NCI-H510A (cell line): ENCODE measurements around the gene ZBTB42.
A peak's percentile ranks its signal among the peaks of the same experiment; 100 is the strongest.

Experiments used
- DNase-seq: peaks from one replicate; lab custom pipeline; 2025; lab: John Stamatoyannopoulos, UW

The ZBTB42 gene

DNA sequence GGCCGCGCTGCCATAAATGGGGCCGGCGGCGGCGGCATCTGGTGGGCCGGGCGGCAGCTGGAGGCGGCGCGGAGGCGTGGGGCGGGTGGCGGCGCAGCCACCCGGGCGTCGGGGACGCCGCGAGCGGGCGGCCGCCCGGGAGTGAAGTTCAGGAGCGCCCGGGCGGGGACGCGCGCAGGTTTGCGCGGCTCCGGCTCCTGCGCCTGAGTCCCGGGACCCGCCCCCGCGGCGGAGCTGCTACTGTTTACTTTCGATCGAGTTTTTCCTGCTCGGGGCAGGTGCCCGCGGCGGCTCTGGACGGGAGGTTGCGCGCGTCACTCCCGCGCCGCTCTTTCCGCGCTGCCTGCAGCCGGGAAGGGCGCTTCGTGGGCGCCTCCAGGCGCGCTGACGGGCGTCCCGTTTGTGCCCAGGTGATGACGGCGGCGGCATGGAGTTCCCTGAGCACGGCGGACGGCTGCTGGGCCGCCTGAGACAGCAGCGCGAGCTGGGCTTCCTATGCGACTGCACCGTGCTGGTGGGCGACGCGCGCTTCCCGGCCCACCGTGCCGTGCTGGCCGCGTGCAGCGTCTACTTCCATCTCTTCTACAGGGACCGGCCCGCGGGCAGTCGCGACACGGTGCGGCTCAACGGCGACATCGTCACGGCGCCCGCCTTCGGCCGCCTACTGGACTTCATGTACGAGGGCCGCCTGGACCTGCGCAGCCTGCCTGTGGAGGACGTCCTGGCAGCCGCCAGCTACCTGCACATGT lies at the start of gene ZBTB42:
Gene ZBTB42, plus strand, starts transcription at position 331 of the 749 bp plus-strand sequence. Its CDS starts 97 bp downstream, at position 428.
- peak; percentile 82 for DNase-seq

DNA sequence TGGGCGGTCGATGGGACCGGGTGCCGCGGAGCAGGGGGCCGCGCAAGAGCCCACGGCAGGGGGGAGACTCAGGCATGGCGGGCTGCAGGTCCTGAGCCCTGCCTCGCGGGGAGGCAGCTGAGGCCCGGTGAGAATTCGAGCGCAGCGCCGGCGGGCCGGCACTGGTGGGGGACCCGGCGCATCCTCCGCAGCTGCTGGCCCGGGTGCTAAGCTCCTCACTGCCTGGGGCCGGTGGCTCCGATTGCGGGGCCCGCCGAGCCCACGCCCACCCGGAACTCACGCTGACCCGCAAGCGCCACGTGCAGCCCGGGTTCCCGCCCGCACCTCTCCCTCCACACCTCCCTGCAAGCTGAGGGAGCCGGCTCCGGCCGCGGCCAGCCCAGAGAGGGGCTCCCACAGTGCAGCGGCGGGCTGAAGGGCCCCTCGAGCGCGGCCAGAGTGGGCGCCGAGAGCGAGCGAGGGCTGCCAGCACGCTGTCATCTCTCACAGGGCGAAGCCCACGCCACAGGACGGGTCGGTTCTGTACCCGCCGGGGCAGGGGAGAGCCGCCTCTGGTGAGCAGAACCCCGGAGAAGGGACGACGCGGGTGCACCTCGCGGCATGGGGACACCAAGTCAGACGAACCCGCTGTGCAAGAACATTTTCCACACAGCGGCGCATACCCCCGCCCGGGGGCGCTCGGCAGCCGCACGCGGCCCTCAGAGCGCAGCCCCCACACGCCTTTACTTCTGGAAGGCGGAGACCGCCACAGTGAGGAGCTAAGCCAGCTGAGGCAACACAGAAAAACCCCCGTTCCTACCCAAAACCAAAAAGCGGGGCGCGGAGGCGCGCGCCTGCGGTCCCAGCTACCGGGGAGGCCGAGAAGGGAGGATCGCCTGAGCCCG lies 49.1 kb upstream of the ZBTB42 start:
- DNase-seq = peak; percentile 39

DNA sequence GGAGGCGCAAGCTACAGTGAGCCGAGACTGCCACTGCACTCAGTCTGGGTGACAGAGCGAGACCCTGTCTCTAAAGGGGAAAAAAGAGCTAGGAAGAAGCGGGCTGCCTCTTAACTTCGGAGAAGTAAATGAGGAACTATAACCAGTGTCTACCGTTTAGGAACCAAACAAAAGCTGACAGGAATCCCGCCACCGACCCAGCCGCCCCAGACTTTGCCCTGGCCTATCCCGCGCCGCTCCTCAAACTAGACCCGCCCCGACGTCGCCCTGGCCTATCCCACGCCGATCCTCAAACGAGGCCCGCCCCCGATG lies 48.5 kb upstream of the ZBTB42 start:
- DNase-seq = no peak

DNA sequence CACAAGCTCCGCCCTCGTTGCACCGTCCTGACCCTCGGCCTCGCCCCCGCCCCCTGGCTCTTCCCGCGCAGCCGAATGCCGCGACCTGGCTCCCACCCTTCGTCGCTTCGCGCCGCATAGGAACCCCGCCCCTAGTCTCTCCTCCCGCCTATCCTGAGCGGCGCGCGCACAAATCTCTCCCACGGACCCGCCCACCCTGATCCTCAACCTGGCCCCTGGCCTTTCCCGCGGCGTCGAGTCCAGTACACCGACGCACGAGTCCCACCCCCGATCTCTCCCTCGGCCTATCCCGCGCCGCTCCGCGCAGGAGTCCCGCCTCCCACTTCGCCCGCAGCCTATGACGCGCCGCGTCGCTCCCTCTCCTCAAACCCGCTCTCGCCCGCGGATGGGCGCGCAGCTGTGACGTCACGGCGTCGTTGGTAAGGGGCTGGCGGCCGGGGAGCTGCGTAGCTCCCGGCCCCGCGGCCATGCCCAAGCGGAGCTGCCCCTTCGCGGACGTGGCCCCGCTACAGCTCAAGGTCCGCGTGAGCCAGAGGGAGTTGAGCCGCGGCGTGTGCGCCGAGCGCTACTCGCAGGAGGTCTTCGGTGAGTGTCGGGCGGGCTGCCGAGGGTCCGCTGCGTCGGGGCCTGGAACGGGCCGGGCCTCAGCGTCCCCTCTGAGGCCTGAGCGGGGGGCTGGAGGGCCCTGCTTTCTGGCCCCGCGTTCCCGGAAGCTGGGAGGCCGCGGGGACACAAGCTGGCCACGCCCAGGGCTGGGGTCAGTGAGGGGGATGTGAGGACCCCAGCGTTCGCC lies 48.0 kb upstream of the ZBTB42 start, which contains the start of gene SIVA1:
Gene SIVA1, plus strand, starts transcription at position 413 of the 793 bp plus-strand sequence. Its CDS starts 55 bp downstream, at position 468.
- peak; percentile 99 for DNase-seq

DNA sequence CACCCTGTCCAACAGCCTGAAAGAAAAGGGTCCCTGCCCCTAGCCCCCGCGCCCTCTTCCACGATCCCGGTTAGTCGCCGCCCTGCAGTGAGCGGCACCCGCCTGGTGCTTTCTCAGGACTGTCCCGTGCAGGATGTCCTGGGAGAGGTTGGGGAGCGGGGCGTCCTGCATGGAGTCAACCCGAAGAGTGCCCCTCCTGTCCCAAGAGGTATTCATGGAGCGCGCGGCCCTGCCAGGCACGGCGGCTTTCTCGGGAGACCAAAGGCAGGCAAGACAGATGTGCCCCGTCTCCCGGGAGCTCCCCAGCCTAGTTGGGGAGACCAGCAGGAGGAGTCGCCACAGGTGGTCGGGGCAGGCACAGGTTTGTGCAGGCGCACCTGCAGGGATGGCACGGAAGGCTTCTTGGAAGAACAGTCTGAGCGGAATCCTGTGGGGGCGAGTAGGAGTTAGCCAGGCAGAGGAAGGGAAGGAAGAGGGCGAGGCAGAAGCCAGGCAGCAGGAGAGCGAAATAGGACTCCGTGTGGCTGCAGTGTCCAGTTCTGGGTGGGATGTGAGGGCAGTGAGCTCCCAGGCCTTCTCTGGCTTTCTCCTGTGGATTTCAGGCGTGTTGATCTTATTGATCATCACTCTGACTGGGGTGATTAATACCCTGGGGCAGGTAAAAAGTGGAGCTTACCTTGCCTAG lies 47.2 kb upstream of the ZBTB42 start:
- DNase-seq = no peak

DNA sequence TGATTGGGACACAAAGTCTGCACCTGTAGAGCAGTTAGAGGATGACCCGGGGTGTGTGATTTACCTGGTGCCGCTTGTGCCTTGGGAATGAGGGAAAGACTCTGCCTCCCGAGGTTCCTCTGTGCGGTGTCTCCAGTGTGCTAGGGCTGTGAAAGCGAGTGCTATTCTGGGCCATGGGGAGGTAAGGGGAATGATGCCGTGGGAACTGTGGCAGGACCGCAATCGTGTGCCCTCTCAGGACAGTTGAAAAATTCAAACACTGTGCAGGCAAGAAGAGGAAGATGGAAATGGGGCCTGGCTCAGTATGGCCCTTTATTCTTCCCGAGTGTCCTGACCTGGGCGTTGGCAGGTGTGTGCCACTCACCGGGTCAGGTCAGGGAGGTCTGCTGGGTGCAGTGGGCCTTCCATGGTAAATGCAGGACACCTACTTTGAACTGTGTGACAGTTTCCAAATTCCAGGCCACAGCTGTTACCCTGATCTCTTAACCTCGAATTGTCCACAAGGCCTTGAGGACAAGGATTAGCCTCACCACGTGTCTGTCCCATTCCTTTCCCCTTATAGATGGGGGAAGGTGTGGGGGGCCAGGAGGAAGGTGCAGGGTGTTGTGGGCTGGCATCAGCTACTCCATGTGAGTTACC lies 46.6 kb upstream of the ZBTB42 start:
- DNase-seq = no peak

DNA sequence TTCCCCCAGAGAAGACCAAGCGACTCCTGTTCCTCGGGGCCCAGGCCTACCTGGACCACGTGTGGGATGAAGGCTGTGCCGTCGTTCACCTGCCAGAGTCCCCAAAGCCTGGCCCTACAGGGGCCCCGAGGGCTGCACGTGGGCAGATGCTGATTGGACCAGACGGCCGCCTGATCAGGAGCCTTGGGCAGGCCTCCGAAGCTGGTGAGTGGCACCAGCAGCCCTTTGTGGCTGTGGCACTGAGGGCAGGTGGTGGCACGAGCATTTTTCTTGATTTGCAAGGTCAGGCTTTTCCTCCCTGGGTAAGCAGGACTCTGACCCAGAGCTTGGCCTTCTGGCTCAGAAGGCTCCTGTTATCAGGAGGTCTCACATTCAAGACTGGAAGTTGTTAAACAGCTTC lies 45.3 kb upstream of the ZBTB42 start:
- no peak for DNase-seq

DNA sequence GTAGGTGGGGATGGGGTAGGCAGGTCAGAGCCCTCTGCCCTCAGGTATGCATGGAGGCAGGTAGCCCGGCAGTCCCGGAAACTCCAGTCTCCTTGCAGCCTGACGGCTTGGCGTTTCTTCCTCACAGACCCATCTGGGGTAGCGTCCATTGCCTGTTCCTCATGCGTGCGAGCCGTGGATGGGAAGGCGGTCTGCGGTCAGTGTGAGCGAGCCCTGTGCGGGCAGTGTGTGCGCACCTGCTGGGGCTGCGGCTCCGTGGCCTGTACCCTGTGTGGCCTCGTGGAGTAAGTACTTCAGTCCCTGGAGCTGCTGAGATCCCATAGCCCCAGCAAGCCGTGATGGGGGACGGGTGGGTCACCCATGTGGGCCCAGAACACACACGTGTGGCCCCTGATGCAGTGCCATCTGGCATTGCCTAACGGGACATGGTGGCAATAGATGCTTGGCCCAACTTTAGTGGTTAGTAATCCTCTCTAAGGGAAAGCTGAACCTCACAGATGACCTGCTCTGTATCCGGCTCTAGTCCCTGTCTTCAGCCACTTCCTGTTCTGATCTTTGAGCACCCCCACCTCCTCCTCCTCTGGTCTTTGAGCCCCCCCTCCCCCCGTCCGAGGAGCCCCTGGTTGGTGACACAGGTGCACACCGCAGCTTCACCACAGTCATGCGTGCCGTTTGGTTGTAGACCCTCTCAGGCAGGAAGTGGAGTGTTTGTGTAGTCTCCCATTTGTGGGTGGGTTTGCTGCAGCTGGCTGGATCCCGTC lies 44.2 kb upstream of the ZBTB42 start:
- no peak for DNase-seq

DNA sequence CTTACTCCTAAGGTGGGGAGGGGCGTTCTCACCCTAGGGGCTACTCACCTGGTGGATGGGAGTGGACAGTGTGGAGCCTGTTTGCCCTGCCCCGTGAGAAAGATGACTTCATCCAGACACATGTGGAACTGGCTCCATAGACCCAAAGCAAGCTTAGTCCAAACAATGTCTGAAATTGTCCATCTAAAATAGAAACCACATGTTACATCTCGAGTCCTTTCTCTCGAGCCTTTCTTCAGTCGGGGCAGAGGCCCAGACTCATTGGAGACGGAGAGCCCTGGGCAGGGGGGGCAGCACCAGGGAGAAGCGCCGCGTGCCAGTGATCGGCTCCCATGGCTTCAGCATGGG lies 43.7 kb upstream of the ZBTB42 start:
- no peak for DNase-seq

DNA sequence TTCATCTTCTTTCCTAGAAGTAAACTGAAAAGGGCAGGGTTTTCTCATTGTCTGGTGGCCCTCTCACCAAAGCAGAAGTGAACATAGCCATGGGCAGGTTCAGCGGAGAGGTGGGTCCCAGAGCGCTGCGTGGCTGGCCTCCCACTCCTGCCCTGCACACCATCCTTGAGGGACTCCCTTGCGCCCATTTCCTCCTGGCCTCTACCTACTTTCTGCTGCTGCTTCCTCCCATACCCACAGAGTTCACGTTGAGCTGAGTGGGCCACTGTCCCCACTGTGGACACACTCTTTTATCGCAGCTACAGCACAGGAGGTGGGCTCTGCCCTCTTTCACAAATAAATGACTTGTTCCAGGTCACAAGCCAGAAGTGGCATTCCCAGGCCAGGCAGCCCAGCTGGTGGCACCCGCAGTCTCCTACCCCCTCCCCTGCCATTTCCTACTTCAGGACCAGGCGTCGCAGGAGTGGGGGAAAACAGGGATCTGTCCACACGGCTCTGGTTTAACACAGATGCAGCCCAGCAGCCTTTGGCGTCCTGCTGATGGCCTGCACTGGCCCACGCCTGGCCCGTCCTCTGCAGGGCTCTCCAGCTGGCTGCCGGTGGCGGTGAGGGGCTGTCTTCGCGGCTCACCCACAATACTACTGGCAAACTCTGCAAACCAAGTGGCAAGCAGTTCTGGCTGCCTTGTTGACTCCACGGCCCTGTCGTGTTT lies 43.1 kb upstream of the ZBTB42 start:
- no peak for DNase-seq

DNA sequence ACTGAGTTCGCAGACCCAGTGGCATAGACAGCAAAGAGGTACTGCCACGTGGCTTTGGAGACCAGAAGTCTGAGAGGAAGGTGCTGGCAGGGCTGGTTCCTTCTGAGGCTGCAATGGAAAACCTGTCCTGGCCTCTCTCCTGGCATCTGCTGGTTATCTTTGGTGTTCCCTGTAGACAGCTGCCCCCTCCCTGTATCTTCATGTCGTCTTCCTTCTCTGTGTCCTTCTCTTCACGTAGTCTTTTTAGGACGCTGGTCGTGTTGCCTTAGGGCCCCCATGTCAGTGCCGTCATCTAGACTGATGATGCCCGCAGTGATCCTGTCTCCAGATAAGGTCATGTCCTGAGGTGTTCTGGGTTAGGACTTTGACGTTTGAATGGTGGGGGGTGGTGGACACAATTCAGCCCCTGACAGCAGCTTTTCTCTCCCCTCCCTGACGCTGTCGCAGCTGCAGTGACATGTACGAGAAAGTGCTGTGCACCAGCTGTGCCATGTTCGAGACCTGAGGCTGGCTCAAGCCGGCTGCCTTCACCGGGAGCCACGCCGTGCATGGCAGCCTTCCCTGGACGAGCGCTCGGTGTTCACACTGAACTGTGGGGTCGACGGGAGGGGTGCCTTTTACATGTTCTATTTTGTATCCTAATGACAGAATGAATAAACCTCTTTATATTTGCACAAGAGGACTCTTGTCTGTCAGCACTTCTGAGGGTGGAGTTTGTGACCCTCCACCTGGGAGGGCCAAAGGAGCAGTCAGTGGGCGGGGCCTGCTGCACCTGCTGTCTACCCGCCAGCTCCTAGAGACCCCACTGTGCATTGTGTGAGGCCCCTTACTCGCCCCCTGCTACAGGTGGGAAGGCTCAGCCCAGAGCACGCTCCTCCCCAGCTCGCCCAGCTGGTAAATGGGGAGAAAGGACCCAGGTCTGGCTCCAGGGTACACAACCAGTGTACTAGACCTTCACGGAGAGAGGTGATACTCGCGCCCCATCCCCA lies 41.6 kb upstream of the ZBTB42 start:
- DNase-seq = no peak

DNA sequence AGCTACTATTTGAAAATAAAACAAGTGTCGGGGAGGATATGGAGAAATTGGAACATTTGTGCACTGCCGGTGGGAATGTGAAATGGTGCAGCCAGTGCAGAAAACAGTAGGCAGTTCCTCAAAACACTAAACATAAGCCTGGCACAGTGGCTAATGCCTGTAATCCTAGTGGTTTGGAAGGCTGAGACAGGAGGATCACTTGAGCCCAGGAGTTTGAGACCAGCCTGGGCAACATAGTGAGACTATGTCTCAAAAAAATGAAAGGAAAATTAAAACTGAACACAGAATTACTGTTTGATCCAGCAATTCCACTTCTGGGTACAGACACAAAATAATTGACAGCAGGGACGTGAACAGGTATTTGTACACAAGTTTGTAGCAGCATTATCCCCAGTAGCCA lies 35.4 kb upstream of the ZBTB42 start:
- DNase-seq = no peak

DNA sequence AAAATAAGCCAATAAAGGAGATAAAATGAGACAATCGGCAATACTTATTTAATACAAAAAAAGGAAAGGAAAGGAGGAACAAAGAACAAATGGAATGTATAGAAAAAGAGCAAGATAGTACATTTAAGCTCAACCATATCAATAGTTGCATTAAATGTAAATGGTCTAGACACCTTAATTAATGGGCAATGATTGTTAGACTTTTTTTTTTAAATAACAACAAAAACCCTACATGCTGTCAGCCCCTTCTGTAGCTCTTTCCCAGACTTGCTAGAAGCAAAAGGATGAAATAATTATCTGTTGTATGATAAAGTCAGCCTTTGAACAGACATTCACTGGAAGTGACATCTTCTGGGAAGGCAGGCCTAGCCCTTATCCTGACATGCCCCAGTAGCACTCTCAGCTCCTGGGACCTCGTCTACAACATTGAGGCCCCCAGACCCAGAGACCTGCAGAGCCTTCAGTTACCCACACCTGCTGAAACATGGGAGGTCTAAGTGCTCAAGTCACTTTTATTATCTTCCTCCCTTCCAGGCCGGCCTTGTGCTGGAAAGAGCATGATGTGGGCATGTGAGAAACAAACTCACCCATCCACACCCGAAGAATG lies 34.5 kb upstream of the ZBTB42 start:
- no peak for DNase-seq

DNA sequence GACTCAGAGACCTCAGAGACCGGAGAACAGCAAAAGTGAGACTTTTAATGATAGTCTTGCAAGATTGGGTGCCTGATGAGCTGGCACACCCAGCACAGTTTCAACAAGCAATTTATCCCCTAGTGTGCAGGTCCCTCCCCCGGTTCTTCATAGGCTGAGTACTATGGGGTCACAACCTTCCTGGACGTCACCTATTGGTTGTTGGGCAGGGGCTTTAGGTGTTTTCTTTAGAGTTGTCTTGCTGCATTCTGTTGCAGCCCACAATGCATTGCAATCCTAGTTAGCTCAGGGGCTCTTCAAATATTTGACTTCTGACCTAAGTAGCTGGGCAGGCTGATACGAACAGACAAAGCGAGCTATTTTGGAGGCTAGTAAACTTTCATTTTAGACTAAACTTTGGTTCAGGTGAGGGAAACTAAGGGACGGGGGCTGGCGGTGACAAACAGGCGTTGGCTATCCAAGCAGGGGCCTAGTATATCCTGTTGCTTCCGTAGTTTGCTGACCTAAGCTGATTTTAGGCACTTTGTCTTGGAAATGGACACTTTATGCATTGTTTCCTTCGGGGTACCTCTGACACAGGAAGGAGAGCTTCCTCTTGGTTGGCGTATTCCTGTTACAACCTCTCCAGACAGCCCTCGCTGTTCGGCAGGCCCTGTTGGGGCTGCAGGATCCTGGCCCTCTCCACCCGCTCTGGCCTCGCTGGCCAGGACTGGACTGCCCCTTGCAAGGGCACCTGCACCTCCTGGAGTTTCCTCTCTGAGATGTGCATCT lies 33.9 kb upstream of the ZBTB42 start:
- DNase-seq = no peak

DNA sequence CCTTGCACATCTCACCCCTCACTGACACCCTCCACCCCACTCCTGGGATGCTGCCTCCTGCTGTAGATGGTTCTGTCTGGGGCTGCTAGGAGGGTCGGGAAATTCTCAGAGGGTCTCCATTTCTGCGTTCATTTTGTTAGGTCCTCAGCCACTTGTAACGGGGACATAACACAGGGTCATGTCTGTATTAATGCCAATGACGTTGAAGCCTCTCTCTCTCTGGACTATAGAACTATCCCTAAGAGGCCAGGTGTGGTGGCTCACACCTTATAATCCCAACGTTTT lies 33.3 kb upstream of the ZBTB42 start:
- no peak for DNase-seq

DNA sequence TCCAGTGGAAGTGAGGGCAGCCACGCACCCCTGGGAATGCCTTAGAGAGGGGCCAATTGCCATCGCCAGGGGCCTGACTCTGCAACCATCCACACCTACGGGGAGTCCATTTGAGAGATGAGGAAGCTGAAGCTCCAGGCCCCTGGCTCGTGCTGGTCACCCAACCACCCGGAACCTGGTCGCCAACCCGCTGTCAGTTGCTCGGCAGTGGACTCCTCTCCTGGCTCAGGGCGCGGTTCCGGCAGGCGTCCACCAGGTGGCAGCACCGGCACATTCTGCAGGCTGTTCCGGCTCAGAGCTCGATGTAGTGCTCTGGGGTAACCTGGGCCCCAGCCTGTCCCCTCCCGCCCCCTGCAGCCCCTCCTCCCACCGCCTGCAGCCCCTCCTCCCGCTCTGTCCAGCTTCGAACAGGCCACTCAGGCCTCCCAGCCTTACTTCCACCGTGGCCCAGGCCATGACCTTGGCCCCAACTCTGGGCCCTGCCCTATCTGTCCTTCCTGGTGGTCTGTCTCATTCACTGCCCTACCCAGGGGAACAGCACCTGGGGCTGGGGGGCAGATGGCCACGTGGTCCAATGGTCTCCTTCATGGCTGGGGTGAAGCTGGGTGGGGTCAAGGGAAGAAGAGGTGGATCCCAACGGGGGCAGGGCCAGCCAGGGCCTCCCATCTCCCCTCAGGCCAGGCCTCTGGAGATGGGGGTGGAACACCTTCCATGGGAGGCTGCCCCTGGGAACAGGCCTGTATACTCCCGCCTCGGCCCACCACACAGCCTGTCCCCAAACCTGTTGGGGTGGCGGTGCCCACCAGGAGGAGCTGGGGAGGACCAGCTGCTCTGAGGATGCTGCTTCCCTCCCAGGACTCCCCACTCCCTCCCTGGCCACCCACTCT lies 32.2 kb upstream of the ZBTB42 start:
- DNase-seq = peak; percentile 57
